ENCODE results near the gene SPACA7.

The SPACA7 gene

GRCh38 chr13:112333756-112334543 lies 42.2 kb upstream of the SPACA7 start:
- no peak for TF ChIP-seq POLR2AphosphoS5 (IDR thresholded peaks at IDR 0.05; ENCODE audit: low read depth, low read length)
- no peak for TF ChIP-seq FOXP2 (optimal IDR thresholded peaks at IDR 0.05; ENCODE audit: borderline replicate concordance, extremely low read depth, extremely low read length, insufficient read depth)
- no peak for TF ChIP-seq SIN3A (IDR thresholded peaks at IDR 0.05; ENCODE audit: borderline replicate concordance, insufficient read depth, low read length)

- TF ChIP-seq SIN3A (IDR thresholded peaks at IDR 0.05; ENCODE audit: borderline replicate concordance, insufficient read depth, low read length): no peak
- TF ChIP-seq TAF1 (IDR thresholded peaks at IDR 0.05; ENCODE audit: borderline replicate concordance, insufficient read depth, low read length): no peak
- no peak for TF ChIP-seq FOXP2 (optimal IDR thresholded peaks at IDR 0.05; ENCODE audit: borderline replicate concordance, extremely low read depth, extremely low read length, insufficient read depth)
- no peak for TF ChIP-seq REST (IDR thresholded peaks at IDR 0.05; ENCODE audit: insufficient read depth in 1 of 2, low read depth in 2 of 2, low read length in 2 of 2)
- no peak for TF ChIP-seq POLR2AphosphoS5 (IDR thresholded peaks at IDR 0.05; ENCODE audit: low read depth, low read length)
These were observed 41.0 kb upstream of the SPACA7 start for GRCh38 chr13:112335135-112335534.

- TF ChIP-seq POLR2AphosphoS5 (IDR thresholded peaks at IDR 0.05; ENCODE audit: low read depth, low read length) (no peak), FOXP2 (optimal IDR thresholded peaks at IDR 0.05; ENCODE audit: borderline replicate concordance, extremely low read depth, extremely low read length, insufficient read depth) (no peak), TAF1 (IDR thresholded peaks at IDR 0.05; ENCODE audit: borderline replicate concordance, insufficient read depth, low read length) (no peak), SIN3A (IDR thresholded peaks at IDR 0.05; ENCODE audit: borderline replicate concordance, insufficient read depth, low read length) (no peak), REST (IDR thresholded peaks at IDR 0.05; ENCODE audit: insufficient read depth in 1 of 2, low read depth in 2 of 2, low read length in 2 of 2) (no peak)
These were observed 34.7 kb upstream of the SPACA7 start for GRCh38 chr13:112341446-112341845.

GRCh38 chr13:112341976-112342735 lies 34.0 kb upstream of the SPACA7 start:
- no peak for TF ChIP-seq SIN3A (IDR thresholded peaks at IDR 0.05; ENCODE audit: borderline replicate concordance, insufficient read depth, low read length)
- no peak for TF ChIP-seq POLR2AphosphoS5 (IDR thresholded peaks at IDR 0.05; ENCODE audit: low read depth, low read length)
- no peak for TF ChIP-seq TAF1 (IDR thresholded peaks at IDR 0.05; ENCODE audit: borderline replicate concordance, insufficient read depth, low read length)
- TF ChIP-seq FOXP2 (optimal IDR thresholded peaks at IDR 0.05; ENCODE audit: borderline replicate concordance, extremely low read depth, extremely low read length, insufficient read depth): no peak
- no peak for TF ChIP-seq REST (IDR thresholded peaks at IDR 0.05; ENCODE audit: insufficient read depth in 1 of 2, low read depth in 2 of 2, low read length in 2 of 2)

- TF ChIP-seq FOXP2 (optimal IDR thresholded peaks at IDR 0.05; ENCODE audit: borderline replicate concordance, extremely low read depth, extremely low read length, insufficient read depth) (no peak), SIN3A (IDR thresholded peaks at IDR 0.05; ENCODE audit: borderline replicate concordance, insufficient read depth, low read length) (no peak), POLR2AphosphoS5 (IDR thresholded peaks at IDR 0.05; ENCODE audit: low read depth, low read length) (no peak), REST (IDR thresholded peaks at IDR 0.05; ENCODE audit: insufficient read depth in 1 of 2, low read depth in 2 of 2, low read length in 2 of 2) (no peak), TAF1 (IDR thresholded peaks at IDR 0.05; ENCODE audit: borderline replicate concordance, insufficient read depth, low read length) (no peak)
These were observed 33.3 kb upstream of the SPACA7 start for GRCh38 chr13:112342841-112343361.

All from PFSK-1 (cell line).